Panc1 (cell line): ENCODE results near the gene DRD4. TPM values are rescaled to one million over a fixed set of nuclear protein-coding genes. Genes with fewer than 3 reads are reported as not detected.

Source experiments
- ATAC-seq: fragments of 200-7000 bp; cut with Tn5 transposase; 2 replicates; pipeline ENCODE4 v1.9.1; 2020; ENCODE audit warnings: mild to moderate bottlenecking, moderate library complexity
- BruUV-seq: library from RNA; stranded (reverse); fragments of 400-500 nt; replicated peaks from 2 replicates; lab custom pipeline; 2021; lab: Mats Ljungman, UMichigan
- CTCF ChIA-PET: fragments of 300-600 bp; sonication (Branson Sonifier 250); formaldehyde crosslinking; loops from one replicate; lab custom pipeline; 2022; ENCODE audit warnings: antibody characterized with exemption; lab: Charles Lee
- POLR2A ChIA-PET: fragments of 300-600 bp; sonication (Branson Sonifier 250); formaldehyde crosslinking; loops from one replicate; lab custom pipeline; 2022; ENCODE audit warnings: antibody characterized with exemption; lab: Charles Lee
- DNase-seq: peaks from one replicate; pipeline ENCODE4 v3.0.0-alpha.2; 2010; ENCODE audit warnings: low read depth, low spot score
- H3K27ac ChIP-seq: 2 replicates; pipeline ENCODE4 v1.5.1; 2011; ENCODE audit warnings: mild to moderate bottlenecking, low read length, inconsistent platforms
- H3K27me3 ChIP-seq: fragments of 200-500 bp; sonication (Bioruptor generic); 2 replicates; pipeline ENCODE4 v1.6.0; 2014; ENCODE audit warnings: low read length, inconsistent platforms; ENCODE audit not compliant: control insufficient read depth, insufficient read depth
- H3K36me3 ChIP-seq: fragments of 200-500 bp; sonication (Bioruptor generic); 2 replicates; pipeline ENCODE4 v1.5.1; 2014; ENCODE audit warnings: inconsistent platforms, mild to moderate bottlenecking, low read length, moderate library complexity; ENCODE audit not compliant: control insufficient read depth, insufficient read depth
- H3K4me1 ChIP-seq: 2 replicates; pipeline ENCODE4 v1.5.1; 2011; ENCODE audit warnings: inconsistent platforms, mild to moderate bottlenecking, low read length, moderate library complexity; ENCODE audit not compliant: control insufficient read depth, insufficient read depth
- H3K4me3 ChIP-seq, 2 experiments: 2 replicates each; pipeline ENCODE4 v1.5.1; 2011 to 2012; ENCODE audit warnings: low read depth in 2 of 2, low read length in 2 of 2, mild to moderate bottlenecking in 2 of 2, inconsistent platforms in 1 of 2, moderate library complexity in 1 of 2
- H3K9me3 ChIP-seq: fragments of 200-500 bp; sonication (Bioruptor generic); 2 replicates; pipeline ENCODE4 v1.5.1; 2014; ENCODE audit warnings: low read depth, mild to moderate bottlenecking, inconsistent platforms, low read length, moderate library complexity; ENCODE audit not compliant: control insufficient read depth, insufficient read depth
- CTCF ChIP-seq: fragments of 450-650 bp; IDR thresholded peaks from 2 replicates; pipeline ENCODE4 v1.5.1; 2017; ENCODE audit warnings: mild to moderate bottlenecking
- POLR2AphosphoS5 ChIP-seq: IDR thresholded peaks from 2 replicates; pipeline ENCODE4 v1.6.1; 2012; ENCODE audit warnings: mild to moderate bottlenecking, low read depth, low read length, moderate library complexity
- REST ChIP-seq, 2 experiments: IDR thresholded peaks; 2 replicates each; pipeline ENCODE4 v1.6.1; 2011 to 2012; ENCODE audit warnings: low read depth in 2 of 2, control low read depth in 1 of 2, low read length in 1 of 2, mild to moderate bottlenecking in 1 of 2, moderate library complexity in 1 of 2; ENCODE audit not compliant: insufficient read depth in 1 of 2
- SIN3A ChIP-seq: IDR thresholded peaks from 2 replicates; pipeline ENCODE4 v1.6.1; 2012; ENCODE audit warnings: low read depth, mild to moderate bottlenecking, low read length, moderate library complexity, borderline replicate concordance; ENCODE audit not compliant: insufficient read depth
- TCF7L2 ChIP-seq: IDR thresholded peaks from 2 replicates; pipeline ENCODE4 v1.6.1; 2011; ENCODE audit warnings: mild to moderate bottlenecking, low read depth, low read length, inconsistent platforms
- in situ Hi-C: cut with HindIII; loops from 2 replicates; pipeline ENCODE4 v1.10.0; 2016; ENCODE audit warnings: low sequenced_read_pairs, low pct_unique_long_range_greater_than_20kb
- intact Hi-C: fragments of 100-400 bp; cut with micrococcal nuclease; formaldehyde crosslinking; loops from one replicate; pipeline ENCODE4 v1.10.0; 2022; ENCODE audit not compliant: unreplicated experiment
- total RNA-seq: library from RNA; stranded (reverse); gene quantifications from one replicate; pipeline ENCODE4 v1.2.1, GENCODE V29; 2021; ENCODE audit not compliant: unreplicated experiment

Gene DRD4
- total RNA-seq, 1 experiment from 2014 or later, result 0.95 TPM

GRCh38 chr11:629237-629583 is 7.9 kb upstream of the DRD4 start:
- intact Hi-C loops, result no loop called here
- BruUV-seq, result no TSS peak
- ChIA-PET POLR2A (no interaction called here), CTCF (no interaction called here)
- H3K4me1 ChIP-seq, result peaks cover 11% of the 10 kb centered on the region
- no peak for DNase-seq
- H3K27me3 ChIP-seq, result no peaks in the 10 kb centered on the region
- no peak overlapping the region for H3K4me3 ChIP-seq
- TF ChIP-seq TCF7L2 (no peak), POLR2AphosphoS5 (no peak), CTCF (no peak), REST (IDR thresholded peaks at IDR 0.05; ENCODE audit: insufficient read depth in 1 of 2, low read depth in 2 of 2, low read length in 1 of 2) (no peak), SIN3A (no peak)
- no peak overlapping the region; the same call in 1 of the 2 replicates for H3K27ac ChIP-seq
- H3K36me3 ChIP-seq, result no peaks in the 10 kb centered on the region
- ATAC-seq, result no peak
- no peaks in the 10 kb centered on the region for H3K9me3 ChIP-seq
- in situ Hi-C loops, result no loop called here

- CTCF ChIA-PET, result no interaction called here
- TF ChIP-seq CTCF (no peak), REST (IDR thresholded peaks at IDR 0.05; ENCODE audit: insufficient read depth in 1 of 2, low read depth in 2 of 2, low read length in 1 of 2) (no peak), POLR2AphosphoS5 (no peak), SIN3A (no peak), TCF7L2 (no peak)
- BruUV-seq, result no TSS peak
- H3K27ac ChIP-seq, result no peak overlapping the region
- H3K27me3 ChIP-seq, result no peaks in the 10 kb centered on the region
- intact Hi-C loops, result no loop called here
- in situ Hi-C loops, result no loop called here
- peaks cover 11% of the 10 kb centered on the region for H3K4me1 ChIP-seq
- H3K36me3 ChIP-seq, result no peaks in the 10 kb centered on the region
- no peak overlapping the region for H3K4me3 ChIP-seq
- DNase-seq (no peak), ATAC-seq (no peak)
- no peaks in the 10 kb centered on the region for H3K9me3 ChIP-seq
- POLR2A ChIA-PET, result no interaction called here
These were observed 6.2 kb upstream of the DRD4 start for GRCh38 chr11:630871-631270.
